ENCODE results near the gene PIGL. TPM values are rescaled to one million over a fixed set of nuclear protein-coding genes. Genes with fewer than 3 reads are reported as not detected.

Gene PIGL
- total and polyA plus RNA-seq, 2 experiments from 2014 or later: 32.9 to 47.3 TPM

DNA sequence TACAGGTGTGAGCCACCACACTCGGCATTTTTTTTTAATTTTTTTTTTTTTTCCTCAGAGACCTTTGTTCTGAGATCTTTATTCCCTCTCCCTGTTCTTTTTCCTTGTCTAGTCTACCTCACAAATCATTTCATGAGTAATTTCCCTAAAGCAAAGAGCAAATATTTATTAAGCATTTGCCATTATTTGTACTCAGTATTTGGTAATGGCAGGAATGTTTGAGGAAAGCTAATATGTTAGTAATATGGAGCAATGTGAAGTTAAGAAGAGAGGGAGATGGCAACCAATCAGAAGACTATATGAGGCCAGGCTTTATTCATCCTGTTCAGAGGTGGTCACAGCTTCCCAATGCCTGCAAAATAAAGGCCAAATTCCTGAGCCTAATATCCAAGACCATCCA lies 122.9 kb downstream of the PIGL start:
- H4K20me1 ChIP-seq (replicated peaks; ENCODE audit: insufficient read depth): peaks cover 4% of the 10 kb centered on the region; the same call in 1 of the 2 replicates
- peaks cover 10% of the 10 kb centered on the region; the same call in 1 of the 2 replicates for H3F3A ChIP-seq (replicated peaks; ENCODE audit: low read depth)
- H3K9me2 ChIP-seq (ENCODE audit: insufficient read depth): no peaks in the 10 kb centered on the region
- peaks cover 2% of the 10 kb centered on the region for H3K27me3 Mint-ChIP-seq (ENCODE audit: insufficient read depth, low read depth, poor library complexity)
- H3K4me1 ChIP-seq (ENCODE audit: insufficient read depth): no peaks in the 10 kb centered on the region
- H3K36me3 ChIP-seq (ENCODE audit: insufficient read depth): peaks cover 6% of the 10 kb centered on the region; the same call in 1 of the 2 replicates
- H3K4me3 Mint-ChIP-seq: no peak overlapping the region
- H2AFZ ChIP-seq: no peak overlapping the region
- no peaks in the 10 kb centered on the region for H3K27me3 ChIP-seq (ENCODE audit: insufficient read depth)
- H3K4me2 ChIP-seq: no peak overlapping the region
- no peak overlapping the region for H3K27ac ChIP-seq (ENCODE audit: low read depth)
- H3K36me3 Mint-ChIP-seq (ENCODE audit: low read depth): peaks cover 43% of the 10 kb centered on the region
- TF ChIP-seq POLR2AphosphoS5 (IDR thresholded peaks at IDR 0.05; ENCODE audit: low read depth): no peak
- no peak for TF ChIP-seq ZNF331 (CRISPR knock-in tag; IDR thresholded peaks at IDR 0.05; ENCODE audit: low read depth)
- TF ChIP-seq, protein P1, sequence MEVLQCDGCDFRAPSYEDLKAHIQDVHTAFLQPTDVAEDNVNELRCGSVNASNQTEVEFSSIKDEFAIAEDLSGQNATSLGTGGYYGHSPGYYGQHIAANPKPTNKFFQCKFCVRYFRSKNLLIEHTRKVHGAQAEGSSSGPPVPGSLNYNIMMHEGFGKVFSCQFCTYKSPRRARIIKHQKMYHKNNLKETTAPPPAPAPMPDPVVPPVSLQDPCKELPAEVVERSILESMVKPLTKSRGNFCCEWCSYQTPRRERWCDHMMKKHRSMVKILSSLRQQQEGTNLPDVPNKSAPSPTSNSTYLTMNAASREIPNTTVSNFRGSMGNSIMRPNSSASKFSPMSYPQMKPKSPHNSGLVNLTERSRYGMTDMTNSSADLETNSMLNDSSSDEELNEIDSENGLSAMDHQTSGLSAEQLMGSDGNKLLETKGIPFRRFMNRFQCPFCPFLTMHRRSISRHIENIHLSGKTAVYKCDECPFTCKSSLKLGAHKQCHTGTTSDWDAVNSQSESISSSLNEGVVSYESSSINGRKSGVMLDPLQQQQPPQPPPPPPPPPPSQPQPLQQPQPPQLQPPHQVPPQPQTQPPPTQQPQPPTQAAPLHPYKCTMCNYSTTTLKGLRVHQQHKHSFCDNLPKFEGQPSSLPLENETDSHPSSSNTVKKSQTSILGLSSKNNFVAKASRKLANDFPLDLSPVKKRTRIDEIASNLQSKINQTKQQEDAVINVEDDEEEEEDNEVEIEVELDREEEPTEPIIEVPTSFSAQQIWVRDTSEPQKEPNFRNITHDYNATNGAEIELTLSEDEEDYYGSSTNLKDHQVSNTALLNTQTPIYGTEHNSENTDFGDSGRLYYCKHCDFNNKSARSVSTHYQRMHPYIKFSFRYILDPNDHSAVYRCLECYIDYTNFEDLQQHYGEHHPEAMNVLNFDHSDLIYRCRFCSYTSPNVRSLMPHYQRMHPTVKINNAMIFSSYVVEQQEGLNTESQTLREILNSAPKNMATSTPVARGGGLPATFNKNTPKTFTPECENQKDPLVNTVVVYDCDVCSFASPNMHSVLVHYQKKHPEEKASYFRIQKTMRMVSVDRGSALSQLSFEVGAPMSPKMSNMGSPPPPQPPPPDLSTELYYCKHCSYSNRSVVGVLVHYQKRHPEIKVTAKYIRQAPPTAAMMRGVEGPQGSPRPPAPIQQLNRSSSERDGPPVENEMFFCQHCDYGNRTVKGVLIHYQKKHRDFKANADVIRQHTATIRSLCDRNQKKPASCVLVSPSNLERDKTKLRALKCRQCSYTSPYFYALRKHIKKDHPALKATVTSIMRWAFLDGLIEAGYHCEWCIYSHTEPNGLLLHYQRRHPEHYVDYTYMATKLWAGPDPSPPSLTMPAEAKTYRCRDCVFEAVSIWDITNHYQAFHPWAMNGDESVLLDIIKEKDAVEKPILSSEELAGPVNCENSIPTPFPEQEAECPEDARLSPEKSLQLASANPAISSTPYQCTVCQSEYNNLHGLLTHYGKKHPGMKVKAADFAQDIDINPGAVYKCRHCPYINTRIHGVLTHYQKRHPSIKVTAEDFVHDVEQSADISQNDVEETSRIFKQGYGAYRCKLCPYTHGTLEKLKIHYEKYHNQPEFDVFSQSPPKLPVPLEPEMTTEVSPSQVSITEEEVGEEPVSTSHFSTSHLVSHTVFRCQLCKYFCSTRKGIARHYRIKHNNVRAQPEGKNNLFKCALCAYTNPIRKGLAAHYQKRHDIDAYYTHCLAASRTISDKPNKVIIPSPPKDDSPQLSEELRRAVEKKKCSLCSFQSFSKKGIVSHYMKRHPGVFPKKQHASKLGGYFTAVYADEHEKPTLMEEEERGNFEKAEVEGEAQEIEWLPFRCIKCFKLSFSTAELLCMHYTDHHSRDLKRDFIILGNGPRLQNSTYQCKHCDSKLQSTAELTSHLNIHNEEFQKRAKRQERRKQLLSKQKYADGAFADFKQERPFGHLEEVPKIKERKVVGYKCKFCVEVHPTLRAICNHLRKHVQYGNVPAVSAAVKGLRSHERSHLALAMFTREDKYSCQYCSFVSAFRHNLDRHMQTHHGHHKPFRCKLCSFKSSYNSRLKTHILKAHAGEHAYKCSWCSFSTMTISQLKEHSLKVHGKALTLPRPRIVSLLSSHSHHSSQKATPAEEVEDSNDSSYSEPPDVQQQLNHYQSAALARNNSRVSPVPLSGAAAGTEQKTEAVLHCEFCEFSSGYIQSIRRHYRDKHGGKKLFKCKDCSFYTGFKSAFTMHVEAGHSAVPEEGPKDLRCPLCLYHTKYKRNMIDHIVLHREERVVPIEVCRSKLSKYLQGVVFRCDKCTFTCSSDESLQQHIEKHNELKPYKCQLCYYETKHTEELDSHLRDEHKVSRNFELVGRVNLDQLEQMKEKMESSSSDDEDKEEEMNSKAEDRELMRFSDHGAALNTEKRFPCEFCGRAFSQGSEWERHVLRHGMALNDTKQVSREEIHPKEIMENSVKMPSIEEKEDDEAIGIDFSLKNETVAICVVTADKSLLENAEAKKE (CRISPR knock-in tag; IDR thresholded peaks at IDR 0.05): no peak
- TF ChIP-seq EZH2phosphoT487 (IDR thresholded peaks at IDR 0.05; ENCODE audit: unreplicated experiment): no peak
- no peak overlapping the region for H3K4me3 ChIP-seq
- H3K9me3 Mint-ChIP-seq: no peaks in the 10 kb centered on the region
- H3K27ac Mint-ChIP-seq: no peak overlapping the region
- H3K79me2 ChIP-seq (replicated peaks; ENCODE audit: insufficient read depth): no peaks in the 10 kb centered on the region
- DNase-seq (ENCODE audit: low spot score): no peak
- no peak for ATAC-seq
- H3K4me1 Mint-ChIP-seq: no peaks in the 10 kb centered on the region; the same call in 2 of the 3 replicates

- peaks cover 4% of the 10 kb centered on the region; the same call in 1 of the 2 replicates for H4K20me1 ChIP-seq (replicated peaks; ENCODE audit: insufficient read depth)
- no peak overlapping the region for H3K27ac ChIP-seq (ENCODE audit: low read depth)
- H3K4me3 ChIP-seq: no peak overlapping the region
- peaks cover 62% of the 10 kb centered on the region for H3K36me3 Mint-ChIP-seq (ENCODE audit: low read depth)
- H3K36me3 ChIP-seq (ENCODE audit: insufficient read depth): peaks cover 23% of the 10 kb centered on the region
- H3F3A ChIP-seq (replicated peaks; ENCODE audit: low read depth): peaks cover 10% of the 10 kb centered on the region; the same call in 1 of the 2 replicates
- H3K9me2 ChIP-seq (ENCODE audit: insufficient read depth): no peaks in the 10 kb centered on the region
- no peak overlapping the region for H3K4me3 Mint-ChIP-seq
- H3K27me3 ChIP-seq (ENCODE audit: insufficient read depth): no peaks in the 10 kb centered on the region
- H3K4me1 ChIP-seq (ENCODE audit: insufficient read depth): no peaks in the 10 kb centered on the region
- H3K4me2 ChIP-seq: no peak overlapping the region
- H3K27me3 Mint-ChIP-seq (ENCODE audit: insufficient read depth, low read depth, poor library complexity): peaks cover 2% of the 10 kb centered on the region
- no peak overlapping the region for H3K27ac Mint-ChIP-seq
- no peaks in the 10 kb centered on the region for H3K79me2 ChIP-seq (replicated peaks; ENCODE audit: insufficient read depth)
- no peaks in the 10 kb centered on the region for H3K4me1 Mint-ChIP-seq
- H3K9me3 Mint-ChIP-seq: no peaks in the 10 kb centered on the region
- ATAC-seq (no peak), DNase-seq (ENCODE audit: low spot score) (no peak)
- H2AFZ ChIP-seq: no peak overlapping the region
- no peak for TF ChIP-seq ETS1 (IDR thresholded peaks at IDR 0.05)
- TF ChIP-seq EZH2 (IDR thresholded peaks at IDR 0.05; ENCODE audit: low read depth, unreplicated experiment): no peak
- no peak for TF ChIP-seq EZH2phosphoT487 (IDR thresholded peaks at IDR 0.05; ENCODE audit: unreplicated experiment)
- TF ChIP-seq, protein P2, sequence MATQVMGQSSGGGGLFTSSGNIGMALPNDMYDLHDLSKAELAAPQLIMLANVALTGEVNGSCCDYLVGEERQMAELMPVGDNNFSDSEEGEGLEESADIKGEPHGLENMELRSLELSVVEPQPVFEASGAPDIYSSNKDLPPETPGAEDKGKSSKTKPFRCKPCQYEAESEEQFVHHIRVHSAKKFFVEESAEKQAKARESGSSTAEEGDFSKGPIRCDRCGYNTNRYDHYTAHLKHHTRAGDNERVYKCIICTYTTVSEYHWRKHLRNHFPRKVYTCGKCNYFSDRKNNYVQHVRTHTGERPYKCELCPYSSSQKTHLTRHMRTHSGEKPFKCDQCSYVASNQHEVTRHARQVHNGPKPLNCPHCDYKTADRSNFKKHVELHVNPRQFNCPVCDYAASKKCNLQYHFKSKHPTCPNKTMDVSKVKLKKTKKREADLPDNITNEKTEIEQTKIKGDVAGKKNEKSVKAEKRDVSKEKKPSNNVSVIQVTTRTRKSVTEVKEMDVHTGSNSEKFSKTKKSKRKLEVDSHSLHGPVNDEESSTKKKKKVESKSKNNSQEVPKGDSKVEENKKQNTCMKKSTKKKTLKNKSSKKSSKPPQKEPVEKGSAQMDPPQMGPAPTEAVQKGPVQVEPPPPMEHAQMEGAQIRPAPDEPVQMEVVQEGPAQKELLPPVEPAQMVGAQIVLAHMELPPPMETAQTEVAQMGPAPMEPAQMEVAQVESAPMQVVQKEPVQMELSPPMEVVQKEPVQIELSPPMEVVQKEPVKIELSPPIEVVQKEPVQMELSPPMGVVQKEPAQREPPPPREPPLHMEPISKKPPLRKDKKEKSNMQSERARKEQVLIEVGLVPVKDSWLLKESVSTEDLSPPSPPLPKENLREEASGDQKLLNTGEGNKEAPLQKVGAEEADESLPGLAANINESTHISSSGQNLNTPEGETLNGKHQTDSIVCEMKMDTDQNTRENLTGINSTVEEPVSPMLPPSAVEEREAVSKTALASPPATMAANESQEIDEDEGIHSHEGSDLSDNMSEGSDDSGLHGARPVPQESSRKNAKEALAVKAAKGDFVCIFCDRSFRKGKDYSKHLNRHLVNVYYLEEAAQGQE (IDR thresholded peaks at IDR 0.05; ENCODE audit: unreplicated experiment): no peak
- no peak for TF ChIP-seq ZNF331 (CRISPR knock-in tag; IDR thresholded peaks at IDR 0.05; ENCODE audit: low read depth)
- TF ChIP-seq ZNF114 (CRISPR knock-in tag; IDR thresholded peaks at IDR 0.05): no peak
- TF ChIP-seq STAT1 (IDR thresholded peaks at IDR 0.05; ENCODE audit: unreplicated experiment): no peak
- no peak for TF ChIP-seq JUNB (IDR thresholded peaks at IDR 0.05; ENCODE audit: unreplicated experiment)
Measured at GRCh38 chr17:16342979-16343378, 126.0 kb downstream of the PIGL start.
